SK-N-MC (cell line): ENCODE results near the gene NBEA.

Experiments used
- DNase-seq: peaks from one replicate; pipeline ENCODE4 v3.0.0-alpha.2; 2011; ENCODE audit warnings: low read depth, low spot score
- H3K27ac ChIP-seq: fragments of 200-600 bp; sonication (generic); 2 replicates; pipeline ENCODE4 v1.5.1; 2016; ENCODE audit warnings: mixed run types
- H3K36me3 ChIP-seq: fragments of 200-600 bp; sonication (generic); 2 replicates; pipeline ENCODE4 v1.6.1; 2017; ENCODE audit warnings: antibody characterized with exemption, low read length, mixed read lengths; ENCODE audit not compliant: insufficient read depth
- H3K4me3 ChIP-seq: fragments of 200-600 bp; sonication (generic); 2 replicates; pipeline ENCODE4 v1.5.1; 2016
- H3K9ac ChIP-seq: fragments of 200-600 bp; sonication (generic); 2 replicates; pipeline ENCODE4 v1.8.0; 2017; ENCODE audit warnings: mixed run types, mixed read lengths; ENCODE audit not compliant: insufficient read length
- H3K9me3 ChIP-seq: fragments of 200-600 bp; sonication (generic); 2 replicates; pipeline ENCODE4 v1.6.1; 2017; ENCODE audit warnings: low read depth, mild to moderate bottlenecking, antibody characterized with exemption, low read length, moderate library complexity, mixed read lengths
- EZH2 ChIP-seq: fragments of 200-600 bp; sonication (generic); IDR thresholded peaks from one replicate; pipeline ENCODE4 v1.6.1; 2017; ENCODE audit warnings: antibody characterized with exemption
- FOXP2 ChIP-seq: optimal IDR thresholded peaks from 2 replicates; pipeline ENCODE3; 2011; ENCODE audit warnings: mild to moderate bottlenecking, moderate library complexity; ENCODE audit not compliant: insufficient read depth; ENCODE audit errors: extremely low read length, control extremely low read depth
- POLR2AphosphoS5 ChIP-seq: IDR thresholded peaks from 2 replicates; pipeline ENCODE4 v1.6.1; 2012; ENCODE audit warnings: mild to moderate bottlenecking, low read depth, low read length, borderline replicate concordance

The NBEA gene

DNA sequence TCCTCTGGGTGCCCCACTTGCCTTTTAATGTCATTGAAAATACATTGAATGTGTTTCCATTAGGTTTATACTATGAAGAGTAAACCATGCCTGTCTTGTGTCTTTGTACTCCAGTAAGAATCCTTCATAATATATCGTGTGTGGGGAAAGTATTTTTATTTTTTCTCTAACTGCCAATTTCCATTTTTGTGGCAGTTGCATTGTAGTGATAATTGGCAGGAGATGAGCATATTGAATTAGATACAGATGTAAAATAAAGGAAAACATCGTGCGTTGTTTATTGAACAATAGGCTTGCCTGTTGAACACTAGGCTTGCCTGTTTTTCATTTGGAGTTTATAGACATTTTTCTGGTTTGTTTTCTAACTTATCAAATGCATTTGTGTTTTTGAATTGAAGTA is 218.8 kb downstream of the NBEA start:
- DNase-seq, result no peak
- Histone ChIP-seq H3K36me3 (no peaks in the 10 kb centered on the region), H3K9ac (no peak overlapping the region), H3K27ac (no peak overlapping the region), H3K9me3 (no peaks in the 10 kb centered on the region), H3K4me3 (no peak overlapping the region)
- TF ChIP-seq POLR2AphosphoS5, result no peak
- no peak for TF ChIP-seq FOXP2
- TF ChIP-seq EZH2, result no peak

DNA sequence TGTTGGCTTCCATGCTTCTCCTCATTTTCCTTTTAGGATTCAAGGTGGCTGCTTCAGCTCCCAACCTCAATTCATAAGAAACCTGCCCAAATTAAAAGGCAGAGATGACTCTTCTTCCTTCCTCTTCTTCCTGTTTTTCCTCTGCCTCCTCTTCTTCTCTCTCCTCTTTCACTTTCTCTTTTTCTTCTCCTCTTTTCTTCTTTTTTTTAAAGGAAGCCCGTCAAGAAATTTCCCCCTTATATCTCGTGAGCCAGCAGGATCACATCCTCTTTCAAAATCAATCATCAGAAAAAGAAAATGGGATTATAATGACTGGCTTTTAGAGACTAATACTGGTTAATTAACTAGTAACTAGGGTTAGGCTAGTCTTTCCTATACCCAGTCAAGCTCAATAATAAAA is 220.3 kb downstream of the NBEA start:
- Histone ChIP-seq H3K9me3 (no peaks in the 10 kb centered on the region), H3K4me3 (no peak overlapping the region), H3K27ac (no peak overlapping the region), H3K9ac (no peak overlapping the region), H3K36me3 (no peaks in the 10 kb centered on the region)
- TF ChIP-seq EZH2, result no peak
- no peak for TF ChIP-seq FOXP2
- no peak for TF ChIP-seq POLR2AphosphoS5
- no peak for DNase-seq

DNA sequence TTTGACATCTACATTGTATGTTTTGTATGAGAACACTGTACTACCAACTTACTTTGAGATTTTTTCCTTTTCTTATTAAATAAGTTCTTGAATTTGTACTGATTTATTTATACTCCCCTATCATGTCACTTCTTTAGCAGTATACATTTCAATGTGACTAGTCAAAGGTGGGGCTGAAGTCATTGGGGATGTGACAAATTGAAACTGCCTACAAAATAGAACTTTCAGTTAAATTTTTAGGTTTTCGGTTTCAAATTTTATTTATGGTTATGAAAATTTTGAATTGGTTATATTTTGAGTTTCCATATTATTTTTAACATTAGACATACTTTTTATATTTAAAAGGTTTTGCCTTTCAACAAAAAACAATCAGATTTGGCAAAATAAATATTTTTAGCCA is 221.6 kb downstream of the NBEA start:
- H3K36me3 ChIP-seq, result no peaks in the 10 kb centered on the region
- TF ChIP-seq POLR2AphosphoS5, result no peak
- H3K9ac ChIP-seq, result no peak overlapping the region
- DNase-seq, result no peak
- no peaks in the 10 kb centered on the region for H3K9me3 ChIP-seq
- H3K4me3 ChIP-seq, result no peak overlapping the region
- H3K27ac ChIP-seq, result no peak overlapping the region

DNA sequence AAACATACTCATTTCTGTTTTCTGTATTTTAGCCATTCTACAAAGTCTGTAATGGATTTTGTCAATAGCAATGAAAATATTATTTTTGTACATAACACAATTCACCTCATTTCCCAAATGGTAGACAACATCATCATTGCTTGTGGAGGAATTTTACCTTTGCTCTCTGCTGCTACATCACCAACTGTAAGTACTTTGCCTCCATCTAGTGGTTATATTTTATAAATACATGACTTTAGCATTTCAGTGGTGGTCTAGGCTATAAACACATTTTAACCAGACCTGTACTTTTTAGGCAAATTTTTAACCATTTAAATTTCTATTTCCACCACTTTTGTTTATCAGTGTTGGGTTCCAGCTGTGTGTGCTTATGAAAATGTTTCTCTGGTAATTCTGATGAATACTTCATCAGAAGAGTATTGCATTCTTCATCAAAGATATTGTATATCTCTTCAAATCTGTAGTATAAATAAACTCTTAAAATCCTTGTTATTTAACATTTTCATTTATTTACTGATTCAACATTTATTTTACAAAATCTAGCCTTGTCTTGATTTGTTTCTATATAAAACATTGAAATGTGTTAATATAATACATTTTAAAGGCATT is 222.4 kb downstream of the NBEA start:
- TF ChIP-seq EZH2 (no peak), POLR2AphosphoS5 (no peak), FOXP2 (no peak)
- Histone ChIP-seq H3K9ac (no peak overlapping the region), H3K27ac (no peak overlapping the region), H3K4me3 (no peak overlapping the region), H3K9me3 (no peaks in the 10 kb centered on the region), H3K36me3 (no peaks in the 10 kb centered on the region)
- peak; percentile 26 for DNase-seq

DNA sequence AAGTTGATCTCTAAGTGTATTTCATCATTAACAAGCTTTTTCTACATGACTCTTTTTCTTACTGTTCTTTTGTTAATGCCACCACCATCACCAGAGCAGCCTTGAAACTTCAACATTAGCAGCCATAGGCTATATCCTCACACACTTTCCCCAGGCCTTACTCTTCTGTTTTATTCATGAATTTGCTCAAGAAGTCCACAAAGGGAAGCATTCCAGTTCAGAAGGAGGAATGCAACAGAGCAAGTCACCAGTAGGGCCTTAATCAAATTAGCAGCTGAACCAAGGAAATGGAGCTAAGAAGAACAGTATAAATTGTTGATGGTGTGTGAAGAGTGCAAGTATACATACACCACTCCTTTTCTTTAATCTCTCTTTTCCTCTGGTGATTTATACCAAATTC is 223.1 kb downstream of the NBEA start:
- H3K27ac ChIP-seq, result no peak overlapping the region
- no peaks in the 10 kb centered on the region for H3K9me3 ChIP-seq
- no peak overlapping the region for H3K9ac ChIP-seq
- H3K4me3 ChIP-seq, result no peak overlapping the region
- no peak for TF ChIP-seq FOXP2
- TF ChIP-seq POLR2AphosphoS5, result no peak
- no peak for TF ChIP-seq EZH2
- DNase-seq, result no peak
- no peaks in the 10 kb centered on the region for H3K36me3 ChIP-seq

DNA sequence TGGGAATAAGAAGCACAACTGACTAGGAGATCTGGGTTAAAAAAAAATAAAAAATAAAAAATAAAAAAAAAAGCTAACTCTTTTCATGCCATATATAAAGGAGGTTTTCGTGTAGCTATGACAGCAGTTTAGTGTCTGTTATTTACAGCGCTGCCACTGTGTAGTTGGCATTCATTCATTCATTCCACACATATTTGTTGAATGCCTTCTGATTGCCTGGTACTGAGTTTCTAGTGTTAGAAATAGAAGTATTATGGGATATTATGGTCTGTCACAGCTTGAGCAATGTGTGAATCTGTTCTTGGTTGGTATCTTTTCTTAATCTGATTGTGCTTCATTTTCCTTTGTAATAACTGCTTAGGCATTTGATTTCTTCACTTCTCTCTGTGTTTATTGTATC is 237.4 kb downstream of the NBEA start:
- no peak overlapping the region for H3K9ac ChIP-seq
- 0 out of 2 replicates have a peak overlapping the region, but pooled peaks have one; percentile 9 for H3K27ac ChIP-seq
- no peak for TF ChIP-seq POLR2AphosphoS5
- no peak for TF ChIP-seq EZH2
- TF ChIP-seq FOXP2, result no peak
- no peak for DNase-seq
- H3K36me3 ChIP-seq, result no peaks in the 10 kb centered on the region
- no peaks in the 10 kb centered on the region for H3K9me3 ChIP-seq
- no peak overlapping the region for H3K4me3 ChIP-seq

DNA sequence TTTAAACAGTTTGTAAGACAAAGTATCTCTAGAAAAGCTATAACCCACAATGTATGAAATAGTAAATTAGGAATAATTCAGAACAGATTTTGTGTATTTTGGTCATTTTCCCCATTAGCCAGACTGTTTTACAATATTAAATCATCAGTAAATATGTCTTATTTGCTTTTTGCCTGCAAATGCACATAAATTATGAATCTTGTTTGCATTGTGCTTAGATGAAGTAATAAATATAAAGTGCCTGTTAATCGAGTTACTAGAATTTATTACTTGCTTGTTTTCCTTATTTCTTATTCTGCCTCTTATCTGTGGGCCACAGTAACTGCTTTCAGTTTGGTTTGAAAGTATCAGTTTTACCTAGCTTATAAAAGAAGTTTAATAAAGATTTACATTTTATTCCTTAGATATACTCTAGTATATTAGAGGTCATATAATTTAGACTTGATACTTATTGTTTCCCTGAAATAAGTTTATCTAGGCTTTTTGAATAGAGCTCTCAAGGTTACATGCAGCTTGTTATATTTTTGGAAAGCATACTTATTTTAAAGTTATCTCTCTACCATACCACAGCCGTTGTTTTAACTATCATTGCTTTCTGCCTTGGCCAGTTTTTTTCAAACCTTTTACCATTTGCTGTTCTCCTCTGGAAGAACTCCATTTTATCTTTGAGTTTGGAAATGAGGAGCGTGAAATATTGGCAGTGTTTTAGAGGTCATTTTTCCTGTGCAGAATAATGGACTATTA is 238.0 kb downstream of the NBEA start:
- Histone ChIP-seq H3K9ac (no peak overlapping the region), H3K4me3 (no peak overlapping the region), H3K9me3 (no peaks in the 10 kb centered on the region), H3K36me3 (no peaks in the 10 kb centered on the region), H3K27ac (0 out of 2 replicates have a peak overlapping the region, but pooled peaks have one; percentile 9)
- DNase-seq, result no peak
- TF ChIP-seq EZH2, result no peak
- no peak for TF ChIP-seq FOXP2
- TF ChIP-seq POLR2AphosphoS5, result no peak

DNA sequence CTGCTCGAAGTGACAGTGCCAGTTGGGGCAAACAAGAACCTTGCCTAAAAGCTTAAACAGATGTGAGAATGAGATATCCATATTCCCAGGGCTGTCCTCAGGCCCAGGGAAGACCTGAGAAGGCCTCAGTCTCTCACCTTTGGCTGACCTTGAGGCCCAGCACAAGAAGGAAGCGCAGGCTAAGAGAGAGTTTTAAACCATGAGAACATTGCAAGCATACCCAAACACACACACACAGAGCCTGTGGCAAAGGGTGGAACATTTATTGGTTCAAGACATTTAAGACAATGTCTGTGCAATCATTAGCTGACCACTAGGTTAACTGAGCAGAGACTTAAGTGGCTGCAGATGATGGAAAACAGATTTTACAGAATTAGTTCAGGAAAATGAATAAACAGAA is 248.2 kb downstream of the NBEA start:
- Histone ChIP-seq H3K9me3 (no peaks in the 10 kb centered on the region), H3K27ac (no peak overlapping the region), H3K36me3 (no peaks in the 10 kb centered on the region), H3K4me3 (no peak overlapping the region), H3K9ac (no peak overlapping the region)
- no peak for DNase-seq
- TF ChIP-seq FOXP2, result no peak
- TF ChIP-seq EZH2, result no peak
- TF ChIP-seq POLR2AphosphoS5, result no peak

DNA sequence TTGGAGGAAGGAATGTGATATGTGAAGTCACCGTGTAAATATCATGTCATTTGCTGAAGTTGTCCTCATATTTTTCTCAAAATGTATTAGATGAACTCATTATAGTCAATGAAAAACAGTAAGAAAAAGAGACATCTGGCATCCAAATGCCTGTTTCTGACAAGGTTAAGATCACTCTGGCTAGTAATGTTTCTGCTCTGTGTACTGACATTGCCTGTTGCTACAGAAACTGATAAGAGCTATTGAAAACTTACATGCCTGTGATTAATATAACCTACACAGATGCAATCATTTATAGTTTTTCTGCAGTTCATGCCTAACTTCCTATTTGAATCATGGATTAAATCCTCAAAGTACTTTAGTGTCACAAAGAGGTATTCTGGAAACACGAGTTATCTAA is 249.8 kb downstream of the NBEA start:
- Histone ChIP-seq H3K27ac (no peak overlapping the region), H3K9ac (no peak overlapping the region)
- TF ChIP-seq FOXP2, result no peak
- no peak for TF ChIP-seq POLR2AphosphoS5
- no peak for TF ChIP-seq EZH2

More for the DNA sequence above, 249.8 kb downstream of the NBEA start:
- no peak for DNase-seq
- Histone ChIP-seq H3K4me3 (no peak overlapping the region), H3K36me3 (no peaks in the 10 kb centered on the region), H3K9me3 (no peaks in the 10 kb centered on the region)
